Measurements from ENCODE around the gene MYO1A.
A peak's percentile ranks its signal among the peaks of the same experiment; 100 is the strongest.

MYO1A gene

DNA sequence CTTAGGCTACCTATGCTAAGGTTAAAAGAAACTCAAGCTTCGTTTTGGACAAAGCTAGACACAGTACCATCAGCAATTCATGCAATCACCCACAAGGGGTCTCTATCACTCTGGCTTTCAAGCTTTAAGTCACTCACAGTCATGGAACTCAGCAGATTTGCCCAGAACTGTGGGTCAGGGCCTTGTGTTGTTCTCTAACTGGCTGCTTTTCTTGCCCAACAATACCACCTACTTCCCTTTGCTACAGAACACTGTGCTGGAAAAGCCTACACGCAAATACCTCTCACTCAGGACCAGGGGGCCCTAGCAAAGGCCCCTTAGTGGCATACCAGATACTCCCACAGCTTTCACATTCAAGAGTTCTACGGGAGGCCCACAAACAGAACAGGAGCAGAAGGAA lies 19.6 kb upstream of the MYO1A start:
- TF ChIP-seq ZFHX2 (tag by site-specific recombination; conservative IDR thresholded peaks at IDR 0.05) (peak; percentile 24; the same call in 1 of the 2 replicates), ZNF2 (tag by site-specific recombination; IDR thresholded peaks at IDR 0.05) (0 out of 2 replicates have a peak, but pooled peaks have one; percentile 57), SALL2 (tag by site-specific recombination; IDR thresholded peaks at IDR 0.05; ENCODE audit: borderline replicate concordance) (no peak), ZNF366 (tag by site-specific recombination; conservative IDR thresholded peaks at IDR 0.05) (no peak), ZNF266 (tag by site-specific recombination; IDR thresholded peaks at IDR 0.05; ENCODE audit: low read depth) (no peak), ZNF600 (tag by site-specific recombination; IDR thresholded peaks at IDR 0.05) (0 out of 2 replicates have a peak, but pooled peaks have one; percentile 54), ZNF654 (tag by site-specific recombination; IDR thresholded peaks at IDR 0.05; ENCODE audit: low read depth) (peak; percentile 82), ZNF660 (tag by site-specific recombination; IDR thresholded peaks at IDR 0.05) (0 out of 2 replicates have a peak, but pooled peaks have one; percentile 44), ZNF473 (tag by site-specific recombination; IDR thresholded peaks at IDR 0.05) (no peak), ZNF561 (tag by site-specific recombination; IDR thresholded peaks at IDR 0.05; ENCODE audit: borderline replicate concordance) (0 out of 2 replicates have a peak, but pooled peaks have one; percentile 15), ZSCAN30 (tag by site-specific recombination; IDR thresholded peaks at IDR 0.05) (0 out of 2 replicates have a peak, but pooled peaks have one; percentile 26)
- TF ChIP-seq, protein P1, sequence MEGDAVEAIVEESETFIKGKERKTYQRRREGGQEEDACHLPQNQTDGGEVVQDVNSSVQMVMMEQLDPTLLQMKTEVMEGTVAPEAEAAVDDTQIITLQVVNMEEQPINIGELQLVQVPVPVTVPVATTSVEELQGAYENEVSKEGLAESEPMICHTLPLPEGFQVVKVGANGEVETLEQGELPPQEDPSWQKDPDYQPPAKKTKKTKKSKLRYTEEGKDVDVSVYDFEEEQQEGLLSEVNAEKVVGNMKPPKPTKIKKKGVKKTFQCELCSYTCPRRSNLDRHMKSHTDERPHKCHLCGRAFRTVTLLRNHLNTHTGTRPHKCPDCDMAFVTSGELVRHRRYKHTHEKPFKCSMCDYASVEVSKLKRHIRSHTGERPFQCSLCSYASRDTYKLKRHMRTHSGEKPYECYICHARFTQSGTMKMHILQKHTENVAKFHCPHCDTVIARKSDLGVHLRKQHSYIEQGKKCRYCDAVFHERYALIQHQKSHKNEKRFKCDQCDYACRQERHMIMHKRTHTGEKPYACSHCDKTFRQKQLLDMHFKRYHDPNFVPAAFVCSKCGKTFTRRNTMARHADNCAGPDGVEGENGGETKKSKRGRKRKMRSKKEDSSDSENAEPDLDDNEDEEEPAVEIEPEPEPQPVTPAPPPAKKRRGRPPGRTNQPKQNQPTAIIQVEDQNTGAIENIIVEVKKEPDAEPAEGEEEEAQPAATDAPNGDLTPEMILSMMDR (tag by site-specific recombination; IDR thresholded peaks at IDR 0.05), result peak; percentile 69
- ChIA-PET POLR2A (interaction anchor here (0.9 to 3.5 kb wide), 7 partner anchors 8 to 58 kb away, joined by 3 to 47 read pairs (median 6); partner anchors contain the start of genes LRP1, NAB2 and STAT6), CTCF (interaction anchor here (0.6 to 6.5 kb wide), 24 partner anchors 10 to 307 kb away, joined by 3 to 135 read pairs (median 5); partner anchors contain the start of genes MYO1A, NEMP1, SHMT2 and STAT6)
- Histone ChIP-seq H3K27ac (ENCODE audit: extremely low read depth, low read depth, low read length) (no peak overlapping the region), H3K9me3 (ENCODE audit: control insufficient read depth, insufficient read depth, low read depth, low read length) (no peaks in the 10 kb centered on the region), H3K4me3 (ENCODE audit: low read depth, low read length) (no peak overlapping the region), H3K4me1 (ENCODE audit: control insufficient read depth, insufficient read depth, low read length) (no peaks in the 10 kb centered on the region), H3K36me3 (ENCODE audit: control insufficient read depth in 2 of 2, insufficient read depth in 1 of 2, low read length in 2 of 2) (peaks cover 57 to 75% of the 10 kb centered on the region in 2 experiments)

DNA sequence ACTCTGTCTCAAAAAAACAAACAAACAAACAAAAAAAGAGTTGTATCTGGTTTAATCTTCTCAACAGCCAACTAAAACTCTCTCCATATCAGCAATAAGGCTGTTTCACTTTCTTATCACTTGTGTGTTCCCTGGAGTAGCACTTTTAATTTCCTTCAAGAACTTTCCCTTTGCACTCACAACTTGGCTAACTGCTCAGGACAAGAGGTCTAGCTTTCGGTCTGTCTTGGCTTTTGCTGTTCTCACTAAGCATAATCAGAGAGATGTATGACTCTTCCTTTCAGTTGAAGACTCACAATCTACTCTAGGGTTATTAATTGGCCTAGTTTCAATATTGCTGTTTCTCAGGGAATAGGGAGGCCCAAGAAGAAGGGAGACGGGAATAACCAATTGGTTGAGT lies 16.3 kb upstream of the MYO1A start:
- H3K27ac ChIP-seq (ENCODE audit: extremely low read depth, low read depth, low read length), result no peak overlapping the region
- TF ChIP-seq ZBTB21 (tag by site-specific recombination; IDR thresholded peaks at IDR 0.05) (no peak), PRDM1 (tag by site-specific recombination; IDR thresholded peaks at IDR 0.05) (peak; percentile 95)
- no peak overlapping the region for H3K4me3 ChIP-seq (ENCODE audit: low read depth, low read length)
- CTCF ChIA-PET, result interaction anchor here (0.6 to 3.1 kb wide), 7 partner anchors 26 to 110 kb away, joined by 3 to 21 read pairs (median 7); partner anchors contain the start of gene ZBTB39
- H3K36me3 ChIP-seq (ENCODE audit: control insufficient read depth in 2 of 2, insufficient read depth in 1 of 2, low read length in 2 of 2), result peaks cover 60 to 89% of the 10 kb centered on the region in 2 experiments
- POLR2A ChIA-PET, result no interaction called here
- no peaks in the 10 kb centered on the region for H3K9me3 ChIP-seq (ENCODE audit: control insufficient read depth, insufficient read depth, low read depth, low read length)
- H3K4me1 ChIP-seq (ENCODE audit: control insufficient read depth, insufficient read depth, low read length), result no peaks in the 10 kb centered on the region

DNA sequence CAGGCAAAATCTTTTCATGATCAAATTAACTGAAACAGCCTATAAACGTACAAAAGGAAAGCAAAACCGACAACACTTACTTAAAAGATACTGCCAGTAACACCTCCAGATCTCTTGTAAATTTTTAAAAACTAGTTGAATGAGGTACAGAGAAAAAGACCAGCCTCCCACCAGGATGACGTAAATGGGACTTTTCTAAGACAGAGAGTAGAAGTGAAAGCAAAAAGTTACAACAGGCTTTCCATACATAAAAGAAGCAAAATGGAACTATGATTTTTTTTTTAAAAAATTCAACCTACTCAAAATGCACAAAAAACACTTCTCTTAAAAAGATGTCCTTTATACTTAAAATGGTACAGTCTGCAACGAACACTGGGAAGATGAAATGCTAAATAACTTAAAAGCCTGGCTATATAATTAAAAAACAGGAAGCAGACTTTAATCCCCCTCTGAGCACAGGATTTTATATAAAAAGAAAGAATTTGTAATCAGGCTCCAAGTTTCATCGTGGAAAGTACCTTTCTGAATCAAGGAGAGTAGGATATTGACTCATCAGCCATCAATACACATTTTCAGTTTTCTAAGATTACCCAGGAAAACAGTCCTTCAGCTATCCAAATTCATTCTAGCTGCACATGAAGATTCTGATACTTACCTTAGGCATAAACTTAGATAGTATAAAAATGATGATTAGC lies 14.2 kb upstream of the MYO1A start:
- H3K4me3 ChIP-seq (ENCODE audit: low read depth, low read length), result no peak overlapping the region
- no peak overlapping the region for H3K27ac ChIP-seq (ENCODE audit: extremely low read depth, low read depth, low read length)
- CTCF ChIA-PET, result interaction anchor here (0.7 to 3.1 kb wide), 9 partner anchors 9 to 566 kb away, joined by 3 to 21 read pairs (median 4); no protein-coding TSS in a partner anchor
- peaks cover 61 to 87% of the 10 kb centered on the region in 2 experiments for H3K36me3 ChIP-seq (ENCODE audit: control insufficient read depth in 2 of 2, insufficient read depth in 1 of 2, low read length in 2 of 2)
- no peaks in the 10 kb centered on the region for H3K4me1 ChIP-seq (ENCODE audit: control insufficient read depth, insufficient read depth, low read length)
- TF ChIP-seq SP7 (tag by site-specific recombination; IDR thresholded peaks at IDR 0.05), result no peak
- TF ChIP-seq GFI1B (tag by site-specific recombination; IDR thresholded peaks at IDR 0.05), result no peak
- no peak for TF ChIP-seq ZNF19 (tag by site-specific recombination; IDR thresholded peaks at IDR 0.05; ENCODE audit: low read depth)
- POLR2A ChIA-PET, result no interaction called here
- no peaks in the 10 kb centered on the region for H3K9me3 ChIP-seq (ENCODE audit: control insufficient read depth, insufficient read depth, low read depth, low read length)

Data from HEK293 (cell line).